ENCODE data around the gene AKAP10.
"Not testable (repeated sequence)": the region's sequence is repeated elsewhere in the genome, so short reads cannot be mapped to it uniquely, and the experiment has no call there.

The AKAP10 gene

GRCh38 chr17:19979917-19980770 lies 2.5 kb upstream of the AKAP10 start:
- no peak for DNase-seq

GRCh38 chr17:19978805-19979211 lies 1.2 kb upstream of the AKAP10 start:
- no peak for DNase-seq

- no peak for DNase-seq
These were observed 678 bp upstream of the AKAP10 start for GRCh38 chr17:19978209-19978802.

- no peak for DNase-seq
These were observed 2.0 kb downstream of the AKAP10 start for GRCh38 chr17:19975601-19976000.

GRCh38 chr17:19973156-19973555 lies 4.5 kb downstream of the AKAP10 start:
- DNase-seq = no peak

GRCh38 chr17:19962954-19963353 lies 14.7 kb downstream of the AKAP10 start:
- not testable (repeated sequence) for DNase-seq

- DNase-seq = no peak
These were observed 19.6 kb downstream of the AKAP10 start for GRCh38 chr17:19958023-19958422.

GRCh38 chr17:19955099-19955498 lies 22.5 kb downstream of the AKAP10 start:
- no peak for DNase-seq

- DNase-seq = not testable (repeated sequence)
These were observed 26.2 kb downstream of the AKAP10 start for GRCh38 chr17:19951411-19951810.

GRCh38 chr17:19950624-19951195 lies 26.9 kb downstream of the AKAP10 start:
- DNase-seq = not testable (repeated sequence)

- DNase-seq = no peak
These were observed 29.3 kb downstream of the AKAP10 start for GRCh38 chr17:19948116-19948943.

- DNase-seq = no peak
These were observed 30.7 kb downstream of the AKAP10 start for GRCh38 chr17:19946921-19947320.

GRCh38 chr17:19945009-19945626 lies 32.5 kb downstream of the AKAP10 start:
- DNase-seq = no peak

- DNase-seq = no peak
These were observed 34.0 kb downstream of the AKAP10 start for GRCh38 chr17:19943599-19943998.

- no peak for DNase-seq
These were observed 34.6 kb downstream of the AKAP10 start for GRCh38 chr17:19943026-19943425.

GRCh38 chr17:19940722-19941464 lies 36.7 kb downstream of the AKAP10 start:
- DNase-seq = no peak

GRCh38 chr17:19939993-19940721 lies 37.5 kb downstream of the AKAP10 start:
- DNase-seq = no peak

- no peak for DNase-seq
These were observed 38.9 kb downstream of the AKAP10 start for GRCh38 chr17:19938736-19939135.

GRCh38 chr17:19937522-19937921 lies 40.1 kb downstream of the AKAP10 start:
- no peak for DNase-seq

- DNase-seq = no peak
These were observed 42.5 kb downstream of the AKAP10 start for GRCh38 chr17:19935169-19935568.

- no peak for DNase-seq
These were observed 44.0 kb downstream of the AKAP10 start for GRCh38 chr17:19933628-19934027.
